ENCODE results near the gene FYB2. TPM values are rescaled to one million over a fixed set of nuclear protein-coding genes. Genes with fewer than 3 reads are reported as not detected.

FYB2 gene, protein sequence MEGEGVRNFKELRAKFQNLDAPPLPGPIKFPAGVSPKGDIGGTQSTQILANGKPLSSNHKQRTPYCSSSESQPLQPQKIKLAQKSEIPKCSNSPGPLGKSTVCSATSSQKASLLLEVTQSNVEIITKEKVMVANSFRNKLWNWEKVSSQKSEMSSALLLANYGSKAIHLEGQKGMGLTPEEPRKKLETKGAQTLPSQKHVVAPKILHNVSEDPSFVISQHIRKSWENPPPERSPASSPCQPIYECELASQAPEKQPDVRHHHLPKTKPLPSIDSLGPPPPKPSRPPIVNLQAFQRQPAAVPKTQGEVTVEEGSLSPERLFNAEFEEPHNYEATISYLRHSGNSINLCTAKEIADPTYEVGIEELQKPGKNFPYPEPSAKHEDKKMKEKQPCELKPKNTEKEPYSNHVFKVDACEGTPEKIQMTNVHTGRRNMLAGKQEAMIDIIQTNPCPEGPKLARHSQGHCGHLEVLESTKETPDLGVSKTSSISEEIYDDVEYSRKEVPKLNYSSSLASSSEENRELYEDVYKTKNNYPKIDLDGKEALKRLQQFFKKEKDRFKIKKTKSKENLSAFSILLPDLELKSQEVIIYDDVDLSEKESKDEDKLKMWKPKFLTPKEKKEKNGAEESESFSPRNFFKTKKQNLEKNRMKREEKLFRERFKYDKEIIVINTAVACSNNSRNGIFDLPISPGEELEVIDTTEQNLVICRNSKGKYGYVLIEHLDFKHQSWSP
- total RNA-seq: not detected in 2 replicates

DNA sequence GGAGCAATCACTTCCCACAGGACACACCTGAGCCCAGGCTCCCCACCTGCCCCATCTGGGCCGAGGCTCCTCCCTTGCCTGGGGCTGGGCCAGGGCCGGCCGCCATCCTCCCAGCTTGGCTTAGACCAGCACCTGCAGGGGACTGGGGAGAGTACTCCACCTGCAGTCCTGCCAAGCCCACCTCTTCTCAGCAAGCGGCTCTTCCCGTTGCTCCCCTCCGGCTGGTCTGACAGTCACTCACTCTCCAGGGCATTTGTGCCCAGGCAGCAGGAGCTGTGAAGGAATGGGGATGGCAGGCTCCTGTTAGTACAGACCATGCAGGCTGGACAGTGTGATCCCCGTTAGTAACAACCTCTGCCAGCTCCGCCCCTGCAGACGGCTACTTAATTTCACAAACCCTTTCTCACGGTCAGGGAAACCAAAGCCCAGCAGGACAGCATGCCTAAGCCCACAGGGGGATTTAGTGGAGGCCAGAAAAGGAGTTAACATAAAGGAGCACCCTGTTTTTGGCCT lies at the start of gene FYB2:
Gene FYB2, minus strand, starts transcription at position 18 of the 513 bp plus-strand sequence. CDS start 114 bp downstream, outside the sequence.

GRCh38 chr1:56854521-56855099 lies 35.4 kb upstream of the FYB2 start, which contains the start of gene C8A:
Gene C8A, plus strand, starts transcription at chr1:56854797. Its CDS starts 105 bp downstream, at chr1:56854902.

Other genes with a start within 250 kb of the FYB2 start
- gene PLPP3, start 239.8 kb downstream of the FYB2 start, total RNA-seq: 17.1 and 58.2 TPM in 2 replicates
- 3.0 and 3.1 TPM in 2 replicates for gene PRKAA2, start 174.1 kb downstream of the FYB2 start, total RNA-seq
- not detected in 2 replicates for gene C8A, start 35.4 kb upstream of the FYB2 start, total RNA-seq
- not detected in 2 replicates for gene C8B, start 146.6 kb upstream of the FYB2 start, total RNA-seq

All from endothelial cell of coronary artery (primary cell).